ENCODE data around the gene BIRC6. TPM values are rescaled to one million over a fixed set of nuclear protein-coding genes. Genes with fewer than 3 reads are reported as not detected.
"Not testable (repeated sequence)": the region's sequence is repeated elsewhere in the genome, so short reads cannot be mapped to it uniquely, and the experiment has no call there.

Gene BIRC6
- total RNA-seq, 6 experiments from 2014 or later, result 43.1 to 63.5 (median 47.2) TPM

GRCh38 chr2:32632089-32632488 lies 275.3 kb downstream of the BIRC6 start:
- no peak for TF ChIP-seq POLR2A (IDR thresholded peaks at IDR 0.05)
- TF ChIP-seq, protein P1, sequence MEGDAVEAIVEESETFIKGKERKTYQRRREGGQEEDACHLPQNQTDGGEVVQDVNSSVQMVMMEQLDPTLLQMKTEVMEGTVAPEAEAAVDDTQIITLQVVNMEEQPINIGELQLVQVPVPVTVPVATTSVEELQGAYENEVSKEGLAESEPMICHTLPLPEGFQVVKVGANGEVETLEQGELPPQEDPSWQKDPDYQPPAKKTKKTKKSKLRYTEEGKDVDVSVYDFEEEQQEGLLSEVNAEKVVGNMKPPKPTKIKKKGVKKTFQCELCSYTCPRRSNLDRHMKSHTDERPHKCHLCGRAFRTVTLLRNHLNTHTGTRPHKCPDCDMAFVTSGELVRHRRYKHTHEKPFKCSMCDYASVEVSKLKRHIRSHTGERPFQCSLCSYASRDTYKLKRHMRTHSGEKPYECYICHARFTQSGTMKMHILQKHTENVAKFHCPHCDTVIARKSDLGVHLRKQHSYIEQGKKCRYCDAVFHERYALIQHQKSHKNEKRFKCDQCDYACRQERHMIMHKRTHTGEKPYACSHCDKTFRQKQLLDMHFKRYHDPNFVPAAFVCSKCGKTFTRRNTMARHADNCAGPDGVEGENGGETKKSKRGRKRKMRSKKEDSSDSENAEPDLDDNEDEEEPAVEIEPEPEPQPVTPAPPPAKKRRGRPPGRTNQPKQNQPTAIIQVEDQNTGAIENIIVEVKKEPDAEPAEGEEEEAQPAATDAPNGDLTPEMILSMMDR (IDR thresholded peaks at IDR 0.05), result no peak
- intact Hi-C loops (cut with DNase I), result no loop called here
- DNase-seq (no peak), ATAC-seq (no peak)
- Histone ChIP-seq H3K4me1 (peaks cover 0 to 6% (median 2%) of the 10 kb centered on the region in 4 donors), H3K4me3 (no peak overlapping the region), H3K9me3 (no peaks in the 10 kb centered on the region), H3K27ac (no peak overlapping the region), H3K27me3 (no peaks in the 10 kb centered on the region), H3K36me3 (peaks cover 0 to 48% (median 6%) of the 10 kb centered on the region in 4 donors)
- 85% methylated on average over 4 of the region's 5 CpGs for WGBS (ENCODE audit: insufficient coverage, low coverage, low lambda C conversion rate, missing lambda C conversion rate)

GRCh38 chr2:32633040-32633439 lies 276.2 kb downstream of the BIRC6 start:
- WGBS (ENCODE audit: insufficient coverage, low coverage, low lambda C conversion rate, missing lambda C conversion rate), result 85% methylated on average over 3 of the region's 3 CpGs

GRCh38 chr2:32638548-32638947 lies 281.7 kb downstream of the BIRC6 start:
- 86% methylated on average over 5 of the region's 5 CpGs for WGBS (ENCODE audit: insufficient coverage, low coverage, low lambda C conversion rate, missing lambda C conversion rate)
- H3K27me3 ChIP-seq; H3K9me3 ChIP-seq; intact Hi-C loops (cut with DNase I); ATAC-seq; H3K4me3 ChIP-seq; H3K4me1 ChIP-seq; DNase-seq; H3K27ac ChIP-seq: not testable (repeated sequence)
- H3K36me3 ChIP-seq, result peaks cover 0 to 81% (median 17%) of the 10 kb centered on the region in 4 donors

More at GRCh38 chr2:32633040-32633439, 276.2 kb downstream of the BIRC6 start:
- no peaks in the 10 kb centered on the region for H3K9me3 ChIP-seq
- TF ChIP-seq, protein P1 (IDR thresholded peaks at IDR 0.05), result no peak
- no peak for TF ChIP-seq POLR2A (IDR thresholded peaks at IDR 0.05)
- no peaks in the 10 kb centered on the region for H3K27me3 ChIP-seq
- peaks cover 0 to 58% (median 8%) of the 10 kb centered on the region in 4 donors for H3K36me3 ChIP-seq
- no peak overlapping the region for H3K27ac ChIP-seq
- intact Hi-C loops (cut with DNase I), result no loop called here
- H3K4me1 ChIP-seq, result peaks cover 0 to 6% (median 2%) of the 10 kb centered on the region in 4 donors
- H3K4me3 ChIP-seq, result no peak overlapping the region
- no peak for DNase-seq
- no peak for ATAC-seq

GRCh38 chr2:32641180-32641579 lies 284.4 kb downstream of the BIRC6 start:
- no peak for TF ChIP-seq POLR2A (IDR thresholded peaks at IDR 0.05)
- TF ChIP-seq, protein P1 (IDR thresholded peaks at IDR 0.05), result no peak
- ATAC-seq (no peak), DNase-seq (no peak)
- peaks cover 0 to 68% (median 11%) of the 10 kb centered on the region in 4 donors for H3K36me3 ChIP-seq
- H3K4me1 ChIP-seq, result no peaks in the 10 kb centered on the region
- intact Hi-C loops (cut with DNase I), result no loop called here
- H3K9me3 ChIP-seq, result no peaks in the 10 kb centered on the region
- H3K4me3 ChIP-seq, result no peak overlapping the region
- H3K27me3 ChIP-seq, result no peaks in the 10 kb centered on the region
- no peak overlapping the region for H3K27ac ChIP-seq
- WGBS (ENCODE audit: insufficient coverage, low coverage, low lambda C conversion rate, missing lambda C conversion rate), result 94% methylated on average over 5 of the region's 5 CpGs

DNA sequence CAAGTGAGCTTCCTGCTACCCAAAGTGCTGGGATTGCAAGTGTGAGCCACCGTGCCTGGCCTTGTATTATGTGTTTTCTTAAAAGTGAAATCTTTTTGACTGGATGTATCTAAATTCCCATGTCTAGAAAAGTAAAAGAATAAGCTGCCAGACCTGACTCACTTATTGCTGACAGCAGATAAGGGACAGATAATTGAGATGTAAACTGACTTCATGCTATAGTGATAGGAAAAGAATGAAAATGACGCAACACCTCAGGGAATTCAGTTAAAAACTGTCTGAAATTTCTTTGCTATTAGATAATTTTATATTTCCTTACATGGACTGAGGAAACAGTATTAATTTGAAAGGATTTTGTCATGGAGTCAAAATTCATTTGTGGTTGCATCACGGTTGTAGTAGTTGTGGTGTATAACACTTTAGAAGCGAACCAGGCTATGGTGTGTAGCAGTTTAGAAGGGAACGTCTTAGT lies 290.4 kb downstream of the BIRC6 start:
- DNase-seq (no peak), ATAC-seq (no peak)
- Histone ChIP-seq H3K36me3 (peaks cover 0 to 50% (median 4%) of the 10 kb centered on the region in 4 donors), H3K4me3 (no peak overlapping the region), H3K4me1 (no peaks in the 10 kb centered on the region), H3K9me3 (no peaks in the 10 kb centered on the region), H3K27ac (no peak overlapping the region), H3K27me3 (no peaks in the 10 kb centered on the region)
- TF ChIP-seq POLR2A (IDR thresholded peaks at IDR 0.05), result no peak
- TF ChIP-seq, protein P1 (IDR thresholded peaks at IDR 0.05), result no peak
- WGBS (ENCODE audit: insufficient coverage, low coverage, low lambda C conversion rate, missing lambda C conversion rate), result 84% methylated on average over 4 of the region's 5 CpGs
- intact Hi-C loops (cut with DNase I), result no loop called here
